K562 (cell line): Measurements from ENCODE around the gene DHRS11. TPM values are rescaled to one million over a fixed set of nuclear protein-coding genes. Genes with fewer than 3 reads are reported as not detected.

ENCODE experiments used
- ATF6 ChIP-seq: sonication (generic); formaldehyde crosslinking; IDR thresholded peaks from 2 replicates; pipeline ENCODE4 v1.4.0; 2020; ENCODE audit warnings: mild to moderate bottlenecking, missing genetic modification reagents
- DMBX1 ChIP-seq: fragments of 250-450 bp; sonication (Bioruptor Pico); IDR thresholded peaks from 2 replicates; pipeline ENCODE4 v1.8.0; 2022; ENCODE audit warnings: inconsistent platforms, mild to moderate bottlenecking, moderate library complexity, borderline replicate concordance
- ELF2 ChIP-seq: fragments of 250-450 bp; sonication (Bioruptor Pico); IDR thresholded peaks from 2 replicates; pipeline ENCODE4 v1.5.0; 2021; ENCODE audit warnings: mild to moderate bottlenecking
- ESRRA ChIP-seq: fragments of 450-650 bp; IDR thresholded peaks from 2 replicates; pipeline ENCODE4 v1.6.1; 2014; ENCODE audit warnings: low read depth, mild to moderate bottlenecking, moderate library complexity, borderline replicate concordance
- FOS ChIP-seq: IDR thresholded peaks from 3 replicates; pipeline ENCODE4 v1.6.1; 2011; ENCODE audit not compliant: insufficient read length; ENCODE audit errors: extremely low read depth
- HCFC1 ChIP-seq: IDR thresholded peaks from 2 replicates; pipeline ENCODE4 v1.6.1; 2012; ENCODE audit warnings: low read depth, low read length, improper control_type of control experiment
- KHSRP ChIP-seq: fragments of 450-650 bp; IDR thresholded peaks from 2 replicates; pipeline ENCODE4 v1.6.1; 2017
- LCOR ChIP-seq: sonication (generic); formaldehyde crosslinking; IDR thresholded peaks from 2 replicates; pipeline ENCODE4 v1.8.0; 2022; ENCODE audit warnings: mild to moderate bottlenecking, missing genetic modification reagents
- MAFG ChIP-seq: fragments of 450-650 bp; conservative IDR thresholded peaks from 2 replicates; pipeline ENCODE4 v1.6.1; 2016; ENCODE audit warnings: missing genetic modification characterization, missing compliant biosample characterization
- NFATC3 ChIP-seq: fragments of 450-650 bp; IDR thresholded peaks from 2 replicates; pipeline ENCODE4 v1.6.1; 2017; ENCODE audit warnings: mild to moderate bottlenecking
- PHTF2 ChIP-seq: fragments of 250-450 bp; sonication (Bioruptor Pico); IDR thresholded peaks from 2 replicates; pipeline ENCODE4 v1.5.0; 2021; ENCODE audit warnings: mild to moderate bottlenecking
- SP1 ChIP-seq: sonication (generic); formaldehyde crosslinking; IDR thresholded peaks from 2 replicates; pipeline ENCODE4 v1.8.1; 2022; ENCODE audit warnings: mild to moderate bottlenecking, missing genetic modification reagents
- TCF15 ChIP-seq: fragments of 250-450 bp; sonication (Bioruptor Pico); IDR thresholded peaks from 2 replicates; pipeline ENCODE4 v1.8.0; 2022; ENCODE audit warnings: moderate library complexity, mild to moderate bottlenecking, inconsistent platforms
- VEZF1 ChIP-seq: fragments of 200-800 bp; sonication (Bioruptor generic); IDR thresholded peaks from 2 replicates; pipeline ENCODE4 v1.6.1; 2017; ENCODE audit warnings: missing genetic modification characterization, missing compliant biosample characterization
- ZNF407 ChIP-seq: fragments of 450-650 bp; IDR thresholded peaks from 2 replicates; pipeline ENCODE4 v1.6.1; 2016; ENCODE audit warnings: low read depth
- polyA plus RNA-seq, 8 experiments: library from polyadenylated mRNA; depleted of rRNA in 4 of 8; stranded (reverse) in 5 of 8; unstranded in 3 of 8; fragments of >200 nt; fragmentation: Nextera tagmentation in 2 of 8; fragmentation: Illumina TruSeq in 1 of 8; extraction: Ambion mirVana in 2 of 8; extraction: Trizol in 1 of 8; gene quantifications; 2 replicates each; pipeline versions ENCODE4 v1.2.1 to v1.2.3, GENCODE V29; 2011 to 2014; ENCODE audit warnings: inconsistent platforms in 1 of 8, missing spikeins in 1 of 8
- total RNA-seq, 7 experiments: library from RNA; depleted of rRNA in 6 of 7; stranded (reverse); fragments of >200 nt in 6 of 7; fragmentation: Illumina TruSeq in 2 of 7; extraction: Trizol in 2 of 7; gene quantifications; 2 replicates each; pipeline versions ENCODE4 v1.2.1 to v1.2.3, GENCODE V29; 2011 to 2021; ENCODE audit warnings: low replicate concordance in 1 of 7

The DHRS11 gene
- total and polyA plus RNA-seq, 9 of the 15 experiments (the other 6 are each of a cell fraction or from before 2014, with no cell fraction given) = 15.2 to 123 (median 59.8) TPM

GRCh38 chr17:36601303-36602029, 9.8 kb downstream of the DHRS11 start, which contains the start of gene MRM1 (continued):
- TF ChIP-seq VEZF1 = peak; percentile 88
- TF ChIP-seq ATF6 (CRISPR knock-in tag) = 0 out of 2 replicates have a peak, but pooled peaks have one; percentile 68
- no peak for TF ChIP-seq LCOR (CRISPR knock-in tag)
- TF ChIP-seq ESRRA = peak; percentile 56
- no peak for TF ChIP-seq KHSRP
- no peak for TF ChIP-seq FOS
- no peak for TF ChIP-seq PHTF2 (CRISPR knock-in tag)
- no peak; the same call in 1 of the 2 replicates for TF ChIP-seq SP1 (CRISPR knock-in tag)
- no peak for TF ChIP-seq TCF15 (CRISPR knock-in tag)
- TF ChIP-seq HCFC1 = peak; percentile 67
- TF ChIP-seq ELF2 = peak; percentile 99
- TF ChIP-seq ZNF407 = no peak
- TF ChIP-seq MAFG (tag) = no peak
- no peak for TF ChIP-seq NFATC3
- TF ChIP-seq DMBX1 (CRISPR knock-in tag) = no peak
